ENCODE measurements around the gene ZBED1.

DNA sequence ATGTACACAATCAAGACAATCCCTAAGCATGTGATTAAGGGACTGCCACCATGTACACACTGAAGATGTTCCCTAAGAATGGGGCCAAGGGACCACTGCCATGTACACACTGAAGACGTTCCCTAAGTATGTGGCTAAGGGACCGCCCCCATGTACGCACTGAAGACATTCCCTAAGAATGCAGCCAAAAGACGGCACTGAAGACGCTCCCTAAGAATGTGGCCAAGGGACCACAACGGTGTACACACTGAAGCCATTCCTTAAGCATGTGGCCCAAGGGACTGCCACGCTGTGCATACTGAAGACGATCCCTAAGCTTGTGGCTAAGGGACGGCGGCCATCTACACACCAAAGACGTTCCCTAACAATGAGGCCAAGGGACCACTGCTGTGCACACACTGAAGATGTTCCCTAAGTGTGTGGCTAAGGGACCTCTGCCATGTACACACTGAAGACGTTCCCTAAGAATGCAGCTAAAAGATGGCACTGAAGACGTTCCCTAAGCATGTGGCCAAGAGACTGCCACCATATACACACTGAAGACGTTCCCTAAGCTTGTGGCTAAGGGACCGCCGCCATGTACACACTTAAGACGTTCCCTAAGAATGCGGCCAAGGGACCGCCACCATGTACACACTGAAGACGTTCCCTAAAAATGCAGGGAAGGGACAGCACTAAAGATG is 26.4 kb downstream of the ZBED1 start:
- TF ChIP-seq, protein P1, sequence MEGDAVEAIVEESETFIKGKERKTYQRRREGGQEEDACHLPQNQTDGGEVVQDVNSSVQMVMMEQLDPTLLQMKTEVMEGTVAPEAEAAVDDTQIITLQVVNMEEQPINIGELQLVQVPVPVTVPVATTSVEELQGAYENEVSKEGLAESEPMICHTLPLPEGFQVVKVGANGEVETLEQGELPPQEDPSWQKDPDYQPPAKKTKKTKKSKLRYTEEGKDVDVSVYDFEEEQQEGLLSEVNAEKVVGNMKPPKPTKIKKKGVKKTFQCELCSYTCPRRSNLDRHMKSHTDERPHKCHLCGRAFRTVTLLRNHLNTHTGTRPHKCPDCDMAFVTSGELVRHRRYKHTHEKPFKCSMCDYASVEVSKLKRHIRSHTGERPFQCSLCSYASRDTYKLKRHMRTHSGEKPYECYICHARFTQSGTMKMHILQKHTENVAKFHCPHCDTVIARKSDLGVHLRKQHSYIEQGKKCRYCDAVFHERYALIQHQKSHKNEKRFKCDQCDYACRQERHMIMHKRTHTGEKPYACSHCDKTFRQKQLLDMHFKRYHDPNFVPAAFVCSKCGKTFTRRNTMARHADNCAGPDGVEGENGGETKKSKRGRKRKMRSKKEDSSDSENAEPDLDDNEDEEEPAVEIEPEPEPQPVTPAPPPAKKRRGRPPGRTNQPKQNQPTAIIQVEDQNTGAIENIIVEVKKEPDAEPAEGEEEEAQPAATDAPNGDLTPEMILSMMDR (conservative IDR thresholded peaks at IDR 0.05; ENCODE audit: low read depth, low read length), result no peak
- TF ChIP-seq EZH2phosphoT487 (IDR thresholded peaks at IDR 0.05; ENCODE audit: borderline replicate concordance, low read length), result no peak
- TF ChIP-seq EZH2 (IDR thresholded peaks at IDR 0.05; ENCODE audit: low read length, unreplicated experiment), result no peak
